Measurements from ENCODE around the gene CYS1. TPM values are rescaled to one million over a fixed set of nuclear protein-coding genes. Genes with fewer than 3 reads are reported as not detected.
A peak's percentile ranks its signal among the peaks of the same experiment; 100 is the strongest.

Gene CYS1
- total and polyA plus RNA-seq, 2 of the 13 experiments (the other 11 are each of a cell fraction or from before 2014, with no cell fraction given): 0.04 TPM; not detected in 1

- TF ChIP-seq PRDM4 (CRISPR knock-in tag; IDR thresholded peaks at IDR 0.05; ENCODE audit: borderline replicate concordance) (no peak), TOE1 (CRISPR knock-in tag; IDR thresholded peaks at IDR 0.05) (no peak), JARID2 (CRISPR knock-in tag; IDR thresholded peaks at IDR 0.05; ENCODE audit: insufficient replicate concordance) (peak; percentile 75), ARHGAP35 (CRISPR knock-in tag; IDR thresholded peaks at IDR 0.05; ENCODE audit: borderline replicate concordance) (no peak; the same call in none of the 2 replicates), ZBTB39 (CRISPR knock-in tag; IDR thresholded peaks at IDR 0.05) (peak; percentile 53; the same call in 1 of the 2 replicates), TSC22D2 (CRISPR knock-in tag; IDR thresholded peaks at IDR 0.05; ENCODE audit: borderline replicate concordance) (no peak; the same call in 1 of the 2 replicates), ZNF781 (CRISPR knock-in tag; IDR thresholded peaks at IDR 0.05; ENCODE audit: borderline replicate concordance, not compliant biosample characterization) (peak; percentile 55), MED8 (CRISPR knock-in tag; IDR thresholded peaks at IDR 0.05; ENCODE audit: insufficient replicate concordance) (peak; percentile 80), KLF15 (CRISPR knock-in tag; IDR thresholded peaks at IDR 0.05; ENCODE audit: borderline replicate concordance) (peak; percentile 81; the same call in 1 of the 2 replicates), ZNF569 (CRISPR knock-in tag; IDR thresholded peaks at IDR 0.05; ENCODE audit: borderline replicate concordance) (no peak), ZBTB21 (CRISPR knock-in tag; IDR thresholded peaks at IDR 0.05) (no peak), ZNF180 (CRISPR knock-in tag; IDR thresholded peaks at IDR 0.05; ENCODE audit: borderline replicate concordance, low read depth) (peak; percentile 89; the same call in 1 of the 2 replicates), RBFOX2 (IDR thresholded peaks at IDR 0.05; ENCODE audit: low read depth, low read length) (peak; percentile 98), ZNF713 (CRISPR knock-in tag; IDR thresholded peaks at IDR 0.05) (no peak), GFI1 (CRISPR knock-in tag; IDR thresholded peaks at IDR 0.05; ENCODE audit: borderline replicate concordance) (no peak), ZBTB38 (CRISPR knock-in tag; IDR thresholded peaks at IDR 0.05) (peak; percentile 80; the same call in 1 of the 2 replicates)
- TF ChIP-seq, protein P1, sequence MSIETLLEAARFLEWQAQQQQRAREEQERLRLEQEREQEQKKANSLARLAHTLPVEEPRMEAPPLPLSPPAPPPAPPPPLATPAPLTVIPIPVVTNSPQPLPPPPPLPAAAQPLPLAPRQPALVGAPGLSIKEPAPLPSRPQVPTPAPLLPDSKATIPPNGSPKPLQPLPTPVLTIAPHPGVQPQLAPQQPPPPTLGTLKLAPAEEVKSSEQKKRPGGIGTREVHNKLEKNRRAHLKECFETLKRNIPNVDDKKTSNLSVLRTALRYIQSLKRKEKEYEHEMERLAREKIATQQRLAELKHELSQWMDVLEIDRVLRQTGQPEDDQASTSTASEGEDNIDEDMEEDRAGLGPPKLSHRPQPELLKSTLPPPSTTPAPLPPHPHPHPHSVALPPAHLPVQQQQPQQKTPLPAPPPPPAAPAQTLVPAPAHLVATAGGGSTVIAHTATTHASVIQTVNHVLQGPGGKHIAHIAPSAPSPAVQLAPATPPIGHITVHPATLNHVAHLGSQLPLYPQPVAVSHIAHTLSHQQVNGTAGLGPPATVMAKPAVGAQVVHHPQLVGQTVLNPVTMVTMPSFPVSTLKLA (IDR thresholded peaks at IDR 0.05): peak; percentile 52
- TF ChIP-seq, protein P2, sequence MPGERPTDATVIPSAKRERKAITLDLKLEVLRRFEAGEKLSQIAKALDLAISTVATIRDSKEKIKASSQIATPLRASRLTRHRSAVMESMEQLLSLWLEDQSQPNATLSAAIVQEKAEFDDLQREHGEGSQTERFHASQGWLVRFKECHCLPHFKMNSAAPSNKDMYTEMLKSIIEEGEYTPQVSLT (CRISPR knock-in tag; IDR thresholded peaks at IDR 0.05; ENCODE audit: borderline replicate concordance, low read depth): no peak
- TF ChIP-seq, protein P3, sequence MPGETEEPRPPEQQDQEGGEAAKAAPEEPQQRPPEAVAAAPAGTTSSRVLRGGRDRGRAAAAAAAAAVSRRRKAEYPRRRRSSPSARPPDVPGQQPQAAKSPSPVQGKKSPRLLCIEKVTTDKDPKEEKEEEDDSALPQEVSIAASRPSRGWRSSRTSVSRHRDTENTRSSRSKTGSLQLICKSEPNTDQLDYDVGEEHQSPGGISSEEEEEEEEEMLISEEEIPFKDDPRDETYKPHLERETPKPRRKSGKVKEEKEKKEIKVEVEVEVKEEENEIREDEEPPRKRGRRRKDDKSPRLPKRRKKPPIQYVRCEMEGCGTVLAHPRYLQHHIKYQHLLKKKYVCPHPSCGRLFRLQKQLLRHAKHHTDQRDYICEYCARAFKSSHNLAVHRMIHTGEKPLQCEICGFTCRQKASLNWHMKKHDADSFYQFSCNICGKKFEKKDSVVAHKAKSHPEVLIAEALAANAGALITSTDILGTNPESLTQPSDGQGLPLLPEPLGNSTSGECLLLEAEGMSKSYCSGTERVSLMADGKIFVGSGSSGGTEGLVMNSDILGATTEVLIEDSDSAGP (CRISPR knock-in tag; IDR thresholded peaks at IDR 0.05; ENCODE audit: borderline replicate concordance): peak; percentile 55
These were observed 42.5 kb upstream of the CYS1 start, which contains the start of gene RRM2 (continued) for GRCh38 chr2:10122500-10123280.

All from HepG2 (cell line).